22Rv1 (cell line): ENCODE data around the gene DCUN1D5.

Experiments
- CTCF ChIP-seq: fragments of 450-650 bp; IDR thresholded peaks from 2 replicates; pipeline ENCODE4 v1.5.1; 2017; ENCODE audit warnings: mild to moderate bottlenecking
- ZFX ChIP-seq: fragments of 450-650 bp; IDR thresholded peaks from 2 replicates; pipeline ENCODE4 v1.6.1; 2017; ENCODE audit warnings: antibody characterized with exemption, borderline replicate concordance

- TF ChIP-seq CTCF (no peak), ZFX (no peak)
Observed at GRCh38 chr11:103053997-103054396, 38.0 kb downstream of the DCUN1D5 start.
